Liver (tissue), 9 donors: ENCODE measurements around the gene CACNA2D1. TPM values are rescaled to one million over a fixed set of nuclear protein-coding genes. Genes with fewer than 3 reads are reported as not detected.

Experiments used
- DNase-seq: peaks from one replicate; pipeline ENCODE4 v3.0.0-alpha.2; 2017; ENCODE audit warnings: low spot score
- H3K27ac ChIP-seq, 2 donors: one replicate each; pipeline ENCODE4 v1.7.0; 2013; ENCODE audit warnings: inconsistent platforms in 2 of 2, low read length in 2 of 2, control low read depth in 1 of 2, low read depth in 1 of 2, mild to moderate bottlenecking in 1 of 2
- H3K27me3 ChIP-seq, 4 donors: one replicate each; pipeline versions ENCODE4 v1.6.1 to v1.7.0; 2013; ENCODE audit warnings: low read length in 3 of 4, inconsistent platforms in 1 of 4, mild to moderate bottlenecking in 1 of 4, moderate library complexity in 1 of 4; ENCODE audit not compliant: control insufficient read depth in 4 of 4, insufficient read depth in 4 of 4
- H3K36me3 ChIP-seq, 4 donors: one replicate each; pipeline versions ENCODE4 v1.6.1 to v1.7.0; 2013; ENCODE audit warnings: low read length in 3 of 4, mild to moderate bottlenecking in 3 of 4, low read depth in 1 of 4, moderate library complexity in 1 of 4; ENCODE audit not compliant: control insufficient read depth in 4 of 4, insufficient read depth in 3 of 4
- H3K4me1 ChIP-seq, 4 donors: one replicate each; pipeline versions ENCODE4 v1.6.1 to v1.7.0; 2013; ENCODE audit warnings: low read length in 3 of 4, mild to moderate bottlenecking in 3 of 4, moderate library complexity in 1 of 4; ENCODE audit not compliant: control insufficient read depth in 4 of 4, insufficient read depth in 4 of 4
- H3K4me3 ChIP-seq, 3 donors: one replicate each; pipeline versions ENCODE4 v1.6.1 to v1.7.0; 2013; ENCODE audit warnings: low read length in 3 of 3, control low read depth in 1 of 3, low read depth in 1 of 3, mild to moderate bottlenecking in 1 of 3
- H3K9ac ChIP-seq, 2 donors: one replicate each; pipeline ENCODE4 v1.7.0; 2013; ENCODE audit warnings: low read length in 2 of 2, mild to moderate bottlenecking in 2 of 2, moderate library complexity in 2 of 2, control low read depth in 1 of 2, low read depth in 1 of 2
- H3K9me3 ChIP-seq, 4 donors: one replicate each; pipeline versions ENCODE4 v1.6.1 to v1.7.0; 2013; ENCODE audit warnings: low read length in 3 of 4; ENCODE audit not compliant: control insufficient read depth in 4 of 4
- EGR1 ChIP-seq, 2 donors: IDR thresholded peaks; 2 replicates each; pipeline ENCODE4 v1.6.1; 2016 to 2018; ENCODE audit warnings: antibody characterized with exemption in 2 of 2, low read depth in 2 of 2
- FOXA1 ChIP-seq: IDR thresholded peaks from 2 replicates; pipeline ENCODE4 v1.6.1; 2016; ENCODE audit warnings: antibody characterized with exemption
- FOXA2 ChIP-seq: IDR thresholded peaks from 2 replicates; pipeline ENCODE4 v1.6.1; 2016; ENCODE audit warnings: antibody characterized with exemption
- GABPA ChIP-seq, 2 donors: IDR thresholded peaks in 1 of 2; conservative IDR thresholded peaks in 1 of 2; 2 replicates each; pipeline ENCODE4 v1.6.1; 2016; ENCODE audit warnings: antibody characterized with exemption in 2 of 2, mild to moderate bottlenecking in 1 of 2, moderate library complexity in 1 of 2
- HNF4A ChIP-seq, 2 donors: conservative IDR thresholded peaks; 2 replicates each; pipeline ENCODE4 v1.6.1; 2016; ENCODE audit warnings: antibody characterized with exemption in 2 of 2, mild to moderate bottlenecking in 2 of 2
- HNF4G ChIP-seq: IDR thresholded peaks from 2 replicates; pipeline ENCODE4 v1.6.1; 2016; ENCODE audit warnings: antibody characterized with exemption
- JUND ChIP-seq, 2 donors: IDR thresholded peaks; 2 replicates each; pipeline ENCODE4 v1.6.1; 2016; ENCODE audit warnings: antibody characterized with exemption in 2 of 2
- NR2F2 ChIP-seq: IDR thresholded peaks from 2 replicates; pipeline ENCODE4 v1.6.1; 2016; ENCODE audit warnings: antibody characterized with exemption
- RAD21 ChIP-seq, 2 donors: IDR thresholded peaks; 2 replicates each; pipeline ENCODE4 v1.6.1; 2016; ENCODE audit warnings: antibody characterized with exemption in 2 of 2, mild to moderate bottlenecking in 2 of 2
- RXRA ChIP-seq, 2 donors: IDR thresholded peaks; 2 replicates each; pipeline ENCODE4 v1.6.1; 2017 to 2018; ENCODE audit warnings: antibody characterized with exemption in 2 of 2, mild to moderate bottlenecking in 1 of 2
- SP1 ChIP-seq: IDR thresholded peaks from 2 replicates; pipeline ENCODE4 v1.6.1; 2018; ENCODE audit warnings: antibody characterized with exemption, mild to moderate bottlenecking
- TAF1 ChIP-seq: conservative IDR thresholded peaks from 2 replicates; pipeline ENCODE4 v1.6.1; 2016; ENCODE audit warnings: antibody characterized with exemption, mild to moderate bottlenecking
- YY1 ChIP-seq: IDR thresholded peaks from 2 replicates; pipeline ENCODE4 v1.6.1; 2016; ENCODE audit warnings: antibody characterized with exemption, mild to moderate bottlenecking
- WGBS: extraction: QIAGEN DNeasy Blood & Tissue Kit; methylation state at CpG from one replicate; pipeline ENCODE4 v1.1.7; 2013; 5-methylcytosine and 5-hydroxymethylcytosine counted together
- polyA plus RNA-seq, 2 donors: library from polyadenylated mRNA; stranded (reverse) in 1 of 2; unstranded in 1 of 2; fragments of 200-250 nt in 1 of 2; fragments of >200 nt in 1 of 2; fragmentation: Nextera tagmentation in 1 of 2; extraction: Ambion mirVana in 1 of 2; gene quantifications; one replicate each; pipeline versions ENCODE4 v1.2.1 to v1.2.3, GENCODE V29; 2013 to 2015
- total RNA-seq, 2 donors: library from RNA; depleted of rRNA; stranded (reverse); fragments of >200 nt; gene quantifications; one replicate each; pipeline ENCODE4 v1.2.3, GENCODE V29; 2014
- TF ChIP-seq, protein P1 (sequence below): IDR thresholded peaks from 2 replicates; pipeline ENCODE4 v1.6.1; 2016; ENCODE audit warnings: antibody characterized with exemption
- TF ChIP-seq, protein P2 (sequence below): fragments of 150-350 bp; IDR thresholded peaks from 2 replicates; pipeline ENCODE4 v1.5.1; 2017; ENCODE audit warnings: improper control_type of control experiment, low read depth, low read length; ENCODE audit not compliant: missing input control
- TF ChIP-seq, protein P3 (sequence below): IDR thresholded peaks from 2 replicates; pipeline ENCODE4 v1.6.1; 2016; ENCODE audit warnings: antibody characterized with exemption
- TF ChIP-seq, protein P4 (sequence below): IDR thresholded peaks from 2 replicates; pipeline ENCODE4 v1.6.1; 2016; ENCODE audit warnings: antibody characterized with exemption
- TF ChIP-seq, protein P5 (sequence below): IDR thresholded peaks from 2 replicates; pipeline ENCODE4 v1.6.1; 2016; ENCODE audit warnings: antibody characterized with exemption, mild to moderate bottlenecking
- donor health status: healthy.
- donor health status: healthy.
- donor health status: healthy.
- donor health status: healthy.
- donor health status: healthy.

The CACNA2D1 gene
- total and polyA plus RNA-seq, 4 donors = 0.42 to 2.3 (median 0.94) TPM

DNA sequence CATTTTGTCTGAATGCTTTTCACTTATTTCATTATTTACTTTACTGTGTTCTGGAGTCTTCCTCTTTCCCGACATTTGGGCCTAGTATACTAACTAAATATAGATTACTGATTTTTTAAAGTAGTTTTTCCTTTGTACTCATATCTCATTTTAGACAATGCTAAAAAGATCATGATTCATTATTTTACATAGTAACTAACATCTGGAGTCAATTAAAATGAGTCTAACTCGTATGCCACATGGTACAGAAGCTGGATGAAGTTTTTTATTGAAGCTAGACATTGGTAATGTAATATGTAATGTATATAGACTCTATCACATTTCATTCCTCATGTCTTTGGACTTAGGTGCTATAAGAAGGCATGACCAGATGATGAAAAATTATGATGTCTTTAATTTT, 517.4 kb downstream of the CACNA2D1 start (continued):
- TF ChIP-seq, protein P1, sequence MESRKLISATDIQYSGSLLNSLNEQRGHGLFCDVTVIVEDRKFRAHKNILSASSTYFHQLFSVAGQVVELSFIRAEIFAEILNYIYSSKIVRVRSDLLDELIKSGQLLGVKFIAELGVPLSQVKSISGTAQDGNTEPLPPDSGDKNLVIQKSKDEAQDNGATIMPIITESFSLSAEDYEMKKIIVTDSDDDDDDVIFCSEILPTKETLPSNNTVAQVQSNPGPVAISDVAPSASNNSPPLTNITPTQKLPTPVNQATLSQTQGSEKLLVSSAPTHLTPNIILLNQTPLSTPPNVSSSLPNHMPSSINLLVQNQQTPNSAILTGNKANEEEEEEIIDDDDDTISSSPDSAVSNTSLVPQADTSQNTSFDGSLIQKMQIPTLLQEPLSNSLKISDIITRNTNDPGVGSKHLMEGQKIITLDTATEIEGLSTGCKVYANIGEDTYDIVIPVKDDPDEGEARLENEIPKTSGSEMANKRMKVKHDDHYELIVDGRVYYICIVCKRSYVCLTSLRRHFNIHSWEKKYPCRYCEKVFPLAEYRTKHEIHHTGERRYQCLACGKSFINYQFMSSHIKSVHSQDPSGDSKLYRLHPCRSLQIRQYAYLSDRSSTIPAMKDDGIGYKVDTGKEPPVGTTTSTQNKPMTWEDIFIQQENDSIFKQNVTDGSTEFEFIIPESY = no peak

DNA sequence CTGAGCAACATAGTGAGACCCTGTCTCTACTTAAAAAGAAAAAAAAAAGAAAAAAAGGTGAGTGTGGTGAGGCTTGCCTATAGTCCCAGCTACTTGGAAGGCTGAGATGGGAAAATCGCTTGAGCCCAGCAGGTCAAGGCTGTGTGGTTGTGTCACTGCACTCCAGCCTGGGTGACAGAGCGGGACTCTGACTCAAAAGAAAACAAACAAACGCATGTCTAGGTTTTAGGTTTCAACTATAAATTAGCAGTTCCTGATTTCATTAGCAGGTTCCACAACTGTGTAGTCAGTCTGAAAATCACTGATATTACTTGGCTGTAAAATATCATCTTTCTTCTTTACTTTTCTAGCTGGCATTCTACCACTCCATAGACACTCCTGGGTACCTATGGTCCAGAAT, 518.0 kb downstream of the CACNA2D1 start:
- Histone ChIP-seq H3K9ac (no peak overlapping the region), H3K27ac (no peak overlapping the region), H3K4me1 (no peaks in the 10 kb centered on the region), H3K36me3 (no peaks in the 10 kb centered on the region), H3K9me3 (no peaks in the 10 kb centered on the region), H3K27me3 (no peaks in the 10 kb centered on the region), H3K4me3 (no peak overlapping the region)
- WGBS = 62% methylated on average over 3 of the region's 3 CpGs
- TF ChIP-seq RXRA (IDR thresholded peaks at IDR 0.05) (no peak), HNF4A (conservative IDR thresholded peaks at IDR 0.05) (no peak), NR2F2 (no peak)
- TF ChIP-seq, protein P2, sequence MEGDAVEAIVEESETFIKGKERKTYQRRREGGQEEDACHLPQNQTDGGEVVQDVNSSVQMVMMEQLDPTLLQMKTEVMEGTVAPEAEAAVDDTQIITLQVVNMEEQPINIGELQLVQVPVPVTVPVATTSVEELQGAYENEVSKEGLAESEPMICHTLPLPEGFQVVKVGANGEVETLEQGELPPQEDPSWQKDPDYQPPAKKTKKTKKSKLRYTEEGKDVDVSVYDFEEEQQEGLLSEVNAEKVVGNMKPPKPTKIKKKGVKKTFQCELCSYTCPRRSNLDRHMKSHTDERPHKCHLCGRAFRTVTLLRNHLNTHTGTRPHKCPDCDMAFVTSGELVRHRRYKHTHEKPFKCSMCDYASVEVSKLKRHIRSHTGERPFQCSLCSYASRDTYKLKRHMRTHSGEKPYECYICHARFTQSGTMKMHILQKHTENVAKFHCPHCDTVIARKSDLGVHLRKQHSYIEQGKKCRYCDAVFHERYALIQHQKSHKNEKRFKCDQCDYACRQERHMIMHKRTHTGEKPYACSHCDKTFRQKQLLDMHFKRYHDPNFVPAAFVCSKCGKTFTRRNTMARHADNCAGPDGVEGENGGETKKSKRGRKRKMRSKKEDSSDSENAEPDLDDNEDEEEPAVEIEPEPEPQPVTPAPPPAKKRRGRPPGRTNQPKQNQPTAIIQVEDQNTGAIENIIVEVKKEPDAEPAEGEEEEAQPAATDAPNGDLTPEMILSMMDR = no peak
- TF ChIP-seq, protein P3, sequence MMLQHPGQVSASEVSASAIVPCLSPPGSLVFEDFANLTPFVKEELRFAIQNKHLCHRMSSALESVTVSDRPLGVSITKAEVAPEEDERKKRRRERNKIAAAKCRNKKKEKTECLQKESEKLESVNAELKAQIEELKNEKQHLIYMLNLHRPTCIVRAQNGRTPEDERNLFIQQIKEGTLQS = no peak
- DNase-seq = no peak

DNA sequence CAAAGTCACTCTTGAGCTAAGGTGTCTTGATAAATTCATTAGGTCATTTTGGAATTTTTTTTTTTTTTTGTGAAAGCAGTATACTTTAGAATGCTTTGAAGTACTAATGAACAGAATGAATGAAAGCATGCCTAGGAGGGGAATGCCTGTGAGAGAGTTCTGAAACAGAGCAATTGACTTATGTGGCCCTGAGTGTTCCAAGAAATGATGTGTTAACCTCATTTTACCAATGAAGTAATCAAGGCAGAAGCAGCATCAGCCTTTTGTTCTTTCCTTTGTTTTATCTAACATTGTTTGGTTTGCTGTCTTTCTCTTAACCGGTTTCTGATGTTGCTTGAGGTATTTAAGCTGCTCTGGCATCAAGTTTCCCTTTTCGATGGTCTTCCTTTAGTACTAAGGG, 519.1 kb downstream of the CACNA2D1 start:
- H3K9me3 ChIP-seq = no peaks in the 10 kb centered on the region
- TF ChIP-seq YY1 = no peak
- TF ChIP-seq FOXA2 = no peak
- TF ChIP-seq NR2F2 = no peak
- TF ChIP-seq EGR1 (IDR thresholded peaks at IDR 0.05; ENCODE audit: low read depth in 2 of 2) = no peak
- TF ChIP-seq, protein P3 = no peak
- no peak for TF ChIP-seq HNF4A (conservative IDR thresholded peaks at IDR 0.05)
- TF ChIP-seq, protein P2 = no peak
- TF ChIP-seq, protein P4, sequence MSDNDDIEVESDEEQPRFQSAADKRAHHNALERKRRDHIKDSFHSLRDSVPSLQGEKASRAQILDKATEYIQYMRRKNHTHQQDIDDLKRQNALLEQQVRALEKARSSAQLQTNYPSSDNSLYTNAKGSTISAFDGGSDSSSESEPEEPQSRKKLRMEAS = no peak
- TF ChIP-seq, protein P5, sequence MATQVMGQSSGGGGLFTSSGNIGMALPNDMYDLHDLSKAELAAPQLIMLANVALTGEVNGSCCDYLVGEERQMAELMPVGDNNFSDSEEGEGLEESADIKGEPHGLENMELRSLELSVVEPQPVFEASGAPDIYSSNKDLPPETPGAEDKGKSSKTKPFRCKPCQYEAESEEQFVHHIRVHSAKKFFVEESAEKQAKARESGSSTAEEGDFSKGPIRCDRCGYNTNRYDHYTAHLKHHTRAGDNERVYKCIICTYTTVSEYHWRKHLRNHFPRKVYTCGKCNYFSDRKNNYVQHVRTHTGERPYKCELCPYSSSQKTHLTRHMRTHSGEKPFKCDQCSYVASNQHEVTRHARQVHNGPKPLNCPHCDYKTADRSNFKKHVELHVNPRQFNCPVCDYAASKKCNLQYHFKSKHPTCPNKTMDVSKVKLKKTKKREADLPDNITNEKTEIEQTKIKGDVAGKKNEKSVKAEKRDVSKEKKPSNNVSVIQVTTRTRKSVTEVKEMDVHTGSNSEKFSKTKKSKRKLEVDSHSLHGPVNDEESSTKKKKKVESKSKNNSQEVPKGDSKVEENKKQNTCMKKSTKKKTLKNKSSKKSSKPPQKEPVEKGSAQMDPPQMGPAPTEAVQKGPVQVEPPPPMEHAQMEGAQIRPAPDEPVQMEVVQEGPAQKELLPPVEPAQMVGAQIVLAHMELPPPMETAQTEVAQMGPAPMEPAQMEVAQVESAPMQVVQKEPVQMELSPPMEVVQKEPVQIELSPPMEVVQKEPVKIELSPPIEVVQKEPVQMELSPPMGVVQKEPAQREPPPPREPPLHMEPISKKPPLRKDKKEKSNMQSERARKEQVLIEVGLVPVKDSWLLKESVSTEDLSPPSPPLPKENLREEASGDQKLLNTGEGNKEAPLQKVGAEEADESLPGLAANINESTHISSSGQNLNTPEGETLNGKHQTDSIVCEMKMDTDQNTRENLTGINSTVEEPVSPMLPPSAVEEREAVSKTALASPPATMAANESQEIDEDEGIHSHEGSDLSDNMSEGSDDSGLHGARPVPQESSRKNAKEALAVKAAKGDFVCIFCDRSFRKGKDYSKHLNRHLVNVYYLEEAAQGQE = no peak
- TF ChIP-seq RAD21 (IDR thresholded peaks at IDR 0.05) = no peak
- TF ChIP-seq HNF4G = no peak
- TF ChIP-seq SP1 = no peak
- TF ChIP-seq TAF1 = no peak
- TF ChIP-seq, protein P1 = no peak
- no peak for TF ChIP-seq RXRA (IDR thresholded peaks at IDR 0.05)
- TF ChIP-seq JUND (IDR thresholded peaks at IDR 0.05) = no peak
- TF ChIP-seq GABPA (IDR thresholded peaks at IDR 0.05 in 1 of 2, conservative IDR thresholded peaks at IDR 0.05 in 1 of 2) = no peak
- no peak for TF ChIP-seq FOXA1

More for the DNA sequence above, 519.1 kb downstream of the CACNA2D1 start:
- Histone ChIP-seq H3K4me1 (no peaks in the 10 kb centered on the region), H3K4me3 (no peak overlapping the region), H3K9ac (no peak overlapping the region), H3K36me3 (no peaks in the 10 kb centered on the region), H3K27me3 (no peaks in the 10 kb centered on the region), H3K27ac (no peak overlapping the region)
- no peak for DNase-seq
- 55% methylated on average over 2 of the region's 2 CpGs for WGBS
